Measurements from ENCODE around the gene EVI5L.
"Not testable (repeated sequence)": the region's sequence is repeated elsewhere in the genome, so short reads cannot be mapped to it uniquely, and the experiment has no call there.

The EVI5L gene

GRCh38 chr19:7858109-7858770 lies 28.2 kb downstream of the EVI5L start:
- Histone ChIP-seq H3K4me1 (peaks cover 22 to 52% (median 40%) of the 10 kb centered on the region in 10 experiments), H3K9me3 (replicated peaks in 1 of 11) (no peaks in the 10 kb centered on the region), H4K20me1 (peaks cover 0 to 63% (median 18%) of the 10 kb centered on the region in 11 experiments; a peak in 17 of 22 replicates), H3K9ac (peak overlapping the region in 6 of 11 experiments; percentile 10 to 50 (median 33); a peak in 6 of 22 replicates), H3K4me3 (peak overlapping the region in 3 of 10 experiments; percentile 2 to 15 (median 4); a peak in 1 of 20 replicates), H3K27ac (no peak overlapping the region), H3K27me3 (peaks cover 19 to 40% (median 29%) of the 10 kb centered on the region in 11 experiments), H3K36me3 (no peaks in the 10 kb centered on the region), H3K4me2 (peak overlapping the region; percentile 64 to 88 (median 75))
- no peak for TF ChIP-seq Cebpa-rat (IDR thresholded peaks at IDR 0.05)

- H3K27ac ChIP-seq; H3K9me3 ChIP-seq (replicated peaks in 1 of 11); H3K36me3 ChIP-seq; H3K9ac ChIP-seq; H3K4me3 ChIP-seq: not testable (repeated sequence)
- peaks cover 30 to 56% (median 47%) of the 10 kb centered on the region in 10 experiments for H3K4me1 ChIP-seq
- peaks cover 0 to 65% (median 24%) of the 10 kb centered on the region in 11 experiments; a peak in 17 of 22 replicates for H4K20me1 ChIP-seq
- H3K27me3 ChIP-seq: peaks cover 28 to 49% (median 37%) of the 10 kb centered on the region in 11 experiments
- H3K4me2 ChIP-seq: peak overlapping the region in 4 of 11 experiments; percentile 74 to 88 (median 84); a peak in 5 of 22 replicates
These were observed 29.1 kb downstream of the EVI5L start for GRCh38 chr19:7859087-7859486.

GRCh38 chr19:7859831-7860713 lies 30.1 kb downstream of the EVI5L start:
- Histone ChIP-seq H3K4me1 (peaks cover 34 to 65% (median 56%) of the 10 kb centered on the region in 10 experiments), H3K9ac (no peak overlapping the region), H4K20me1 (peaks cover 0 to 73% (median 26%) of the 10 kb centered on the region in 11 experiments; a peak in 17 of 22 replicates), H3K27me3 (peaks cover 38 to 58% (median 47%) of the 10 kb centered on the region in 11 experiments), H3K4me3 (no peak overlapping the region), H3K4me2 (peak overlapping the region in 2 of 11 experiments; percentile 98 to 99; a peak in 1 of 22 replicates), H3K27ac (no peak overlapping the region), H3K9me3 (replicated peaks in 1 of 11) (no peaks in the 10 kb centered on the region), H3K36me3 (no peaks in the 10 kb centered on the region)
- no peak for TF ChIP-seq Cebpa-rat (IDR thresholded peaks at IDR 0.05)

GRCh38 chr19:7860714-7861618 lies 30.9 kb downstream of the EVI5L start:
- Histone ChIP-seq H3K4me1 (peaks cover 40 to 70% (median 62%) of the 10 kb centered on the region in 10 experiments), H3K9ac (peak overlapping the region in 3 of 11 experiments; percentile 3 to 49 (median 8); a peak in 2 of 22 replicates), H3K27ac (no peak overlapping the region), H3K27me3 (peaks cover 42 to 65% (median 53%) of the 10 kb centered on the region in 11 experiments), H4K20me1 (peaks cover 0 to 79% (median 26%) of the 10 kb centered on the region in 11 experiments; a peak in 17 of 22 replicates), H3K4me3 (no peak overlapping the region), H3K4me2 (peak overlapping the region; percentile 94 to 100 (median 99); a peak in 21 of 22 replicates), H3K9me3 (replicated peaks in 1 of 11) (no peaks in the 10 kb centered on the region), H3K36me3 (no peaks in the 10 kb centered on the region)
- TF ChIP-seq Cebpa-rat (IDR thresholded peaks at IDR 0.05): no peak

GRCh38 chr19:7861619-7862412 lies 31.8 kb downstream of the EVI5L start:
- Histone ChIP-seq H3K4me2 (peak overlapping the region; percentile 94 to 100 (median 99)), H3K36me3 (no peaks in the 10 kb centered on the region), H3K27ac (no peak overlapping the region), H3K27me3 (peaks cover 42 to 65% (median 53%) of the 10 kb centered on the region in 11 experiments), H4K20me1 (peaks cover 0 to 74% (median 26%) of the 10 kb centered on the region in 11 experiments; a peak in 17 of 22 replicates), H3K9me3 (replicated peaks in 1 of 11) (no peaks in the 10 kb centered on the region), H3K4me1 (peaks cover 40 to 70% (median 59%) of the 10 kb centered on the region in 10 experiments), H3K9ac (peak overlapping the region in 9 of 11 experiments; percentile 8 to 62 (median 47); a peak in 11 of 22 replicates), H3K4me3 (peak overlapping the region; percentile 45 to 67 (median 53))
- TF ChIP-seq Cebpa-rat (IDR thresholded peaks at IDR 0.05): no peak

GRCh38 chr19:7862413-7862951 lies 32.5 kb downstream of the EVI5L start:
- peaks cover 0 to 75% (median 26%) of the 10 kb centered on the region in 11 experiments; a peak in 17 of 22 replicates for H4K20me1 ChIP-seq
- peak overlapping the region; percentile 45 to 67 (median 53) for H3K4me3 ChIP-seq
- no peak for TF ChIP-seq Cebpa-rat (IDR thresholded peaks at IDR 0.05)
- no peak overlapping the region for H3K27ac ChIP-seq
- H3K4me1 ChIP-seq: peaks cover 40 to 71% (median 61%) of the 10 kb centered on the region in 10 experiments
- no peaks in the 10 kb centered on the region for H3K9me3 ChIP-seq (replicated peaks in 1 of 11)
- H3K27me3 ChIP-seq: peaks cover 42 to 63% (median 51%) of the 10 kb centered on the region in 11 experiments
- no peaks in the 10 kb centered on the region for H3K36me3 ChIP-seq
- peak overlapping the region in 8 of 11 experiments; percentile 8 to 62 (median 48); a peak in 6 of 22 replicates for H3K9ac ChIP-seq
- H3K4me2 ChIP-seq: peak overlapping the region; percentile 94 to 100 (median 99)

- Histone ChIP-seq H3K4me3 (no peak overlapping the region), H3K9ac (no peak overlapping the region), H4K20me1 (peaks cover 0 to 69% (median 27%) of the 10 kb centered on the region in 11 experiments; a peak in 17 of 22 replicates), H3K4me1 (peaks cover 36 to 71% (median 60%) of the 10 kb centered on the region in 10 experiments), H3K9me3 (replicated peaks in 1 of 11) (no peaks in the 10 kb centered on the region), H3K27me3 (peaks cover 40 to 63% (median 47%) of the 10 kb centered on the region in 11 experiments), H3K27ac (no peak overlapping the region), H3K4me2 (peak overlapping the region in 8 of 11 experiments; percentile 2 to 62 (median 30); a peak in 13 of 22 replicates), H3K36me3 (no peaks in the 10 kb centered on the region)
- no peak for TF ChIP-seq Cebpa-rat (IDR thresholded peaks at IDR 0.05)
These were observed 33.3 kb downstream of the EVI5L start for GRCh38 chr19:7863157-7863970.

Measured in BLaER1 treated with 17β-estradiol and CSF1 and Interleukin-3, amounts not matched to agents 10 nM and 100 nM (cell line).